GM10248 (cell line): ENCODE measurements around the gene ECPAS.

Source experiments
- CTCF ChIA-PET: fragments of 300-600 bp; sonication (Branson Sonifier 250); formaldehyde crosslinking; extraction: SDS; loops from one replicate; lab custom pipeline; 2021; ENCODE audit warnings: antibody characterized with exemption; lab: Yijun Ruan, JAX
- POLR2A ChIA-PET: fragments of 350-650 bp; sonication (Branson Sonifier 250); formaldehyde crosslinking; extraction: SDS; loops from one replicate; lab custom pipeline; 2020; ENCODE audit warnings: antibody characterized with exemption; lab: Yijun Ruan, JAX
- DNase-seq: peaks from one replicate; pipeline ENCODE4 v3.0.0; 2012; ENCODE audit errors: extremely low spot score
- TF ChIP-seq, protein P1 (sequence below): IDR thresholded peaks from 2 replicates; pipeline ENCODE4 v1.5.1; 2012; ENCODE audit warnings: mild to moderate bottlenecking, low read depth; ENCODE audit errors: extremely low read depth, missing control alignments, control extremely low read depth

Gene ECPAS

DNA sequence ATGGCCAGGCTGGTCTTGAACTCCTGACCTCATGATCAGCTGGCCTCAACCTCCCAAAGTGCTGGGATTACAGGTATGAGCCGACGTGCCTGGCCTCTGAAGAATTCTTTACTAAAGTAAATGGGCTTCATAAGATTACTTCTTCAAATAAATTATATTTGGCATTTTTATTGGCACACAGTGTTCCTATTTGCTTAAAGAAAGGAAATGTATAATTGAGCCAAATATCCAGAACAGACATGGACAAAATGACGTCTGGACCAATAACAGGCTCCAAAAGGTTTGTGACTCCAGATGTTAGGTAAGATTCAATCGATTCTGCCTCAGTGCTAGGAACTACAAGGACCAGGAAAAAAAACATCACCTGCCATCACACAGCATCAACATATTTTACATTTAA lies 40.7 kb downstream of the ECPAS start:
- ChIA-PET CTCF (no interaction called here), POLR2A (no interaction called here)
- DNase-seq, result no peak
- TF ChIP-seq, protein P1, sequence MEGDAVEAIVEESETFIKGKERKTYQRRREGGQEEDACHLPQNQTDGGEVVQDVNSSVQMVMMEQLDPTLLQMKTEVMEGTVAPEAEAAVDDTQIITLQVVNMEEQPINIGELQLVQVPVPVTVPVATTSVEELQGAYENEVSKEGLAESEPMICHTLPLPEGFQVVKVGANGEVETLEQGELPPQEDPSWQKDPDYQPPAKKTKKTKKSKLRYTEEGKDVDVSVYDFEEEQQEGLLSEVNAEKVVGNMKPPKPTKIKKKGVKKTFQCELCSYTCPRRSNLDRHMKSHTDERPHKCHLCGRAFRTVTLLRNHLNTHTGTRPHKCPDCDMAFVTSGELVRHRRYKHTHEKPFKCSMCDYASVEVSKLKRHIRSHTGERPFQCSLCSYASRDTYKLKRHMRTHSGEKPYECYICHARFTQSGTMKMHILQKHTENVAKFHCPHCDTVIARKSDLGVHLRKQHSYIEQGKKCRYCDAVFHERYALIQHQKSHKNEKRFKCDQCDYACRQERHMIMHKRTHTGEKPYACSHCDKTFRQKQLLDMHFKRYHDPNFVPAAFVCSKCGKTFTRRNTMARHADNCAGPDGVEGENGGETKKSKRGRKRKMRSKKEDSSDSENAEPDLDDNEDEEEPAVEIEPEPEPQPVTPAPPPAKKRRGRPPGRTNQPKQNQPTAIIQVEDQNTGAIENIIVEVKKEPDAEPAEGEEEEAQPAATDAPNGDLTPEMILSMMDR, result no peak

DNA sequence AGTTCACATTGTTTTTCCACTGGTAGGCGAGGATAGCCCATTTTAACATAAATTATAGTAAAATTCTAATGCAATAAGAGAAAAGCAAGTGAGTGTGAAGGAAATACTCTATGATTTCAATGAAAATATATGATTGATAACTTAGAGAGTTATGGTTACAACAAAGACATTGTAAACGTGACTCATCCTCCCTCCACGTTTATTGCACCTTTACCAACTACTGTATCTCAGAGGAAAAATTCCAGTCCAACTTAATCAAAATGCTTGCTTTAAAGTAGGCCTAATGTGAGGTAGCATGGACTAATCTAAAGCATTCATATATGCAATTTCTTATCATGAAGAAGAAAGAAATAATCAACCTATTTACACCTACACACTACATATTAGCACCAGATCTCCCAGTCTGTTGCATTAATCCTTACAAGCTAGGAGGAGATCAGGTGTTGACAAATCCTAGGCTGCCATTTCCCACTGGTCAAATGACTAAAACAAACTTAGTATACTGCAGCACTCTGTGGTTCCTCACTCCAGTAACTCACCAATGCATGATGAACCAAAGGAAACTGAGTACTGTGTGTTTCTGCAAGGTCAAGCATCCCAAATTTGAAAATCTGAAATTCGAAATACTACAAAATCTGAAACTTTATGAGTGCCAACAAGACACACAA lies 41.7 kb downstream of the ECPAS start:
- POLR2A ChIA-PET, result no interaction called here
- CTCF ChIA-PET, result no interaction called here
- no peak for DNase-seq

DNA sequence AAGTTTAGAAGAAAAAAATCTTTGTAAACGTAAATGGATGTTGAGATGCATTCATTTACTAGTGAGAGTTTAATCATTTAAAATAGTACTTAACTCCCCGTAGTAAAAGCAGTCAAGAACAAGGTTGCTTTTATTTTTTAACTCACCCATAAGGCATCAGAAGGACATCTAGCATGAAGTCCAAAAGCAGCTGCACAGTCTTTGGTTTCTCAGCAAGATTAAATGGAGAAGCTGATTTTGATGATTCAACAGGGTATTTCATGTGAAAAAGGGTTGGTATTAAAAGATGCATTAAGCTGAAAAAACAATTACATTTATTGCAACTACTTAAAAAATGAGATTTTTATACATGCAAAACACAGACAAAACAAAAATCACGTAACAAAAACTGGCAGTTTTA lies 44.0 kb downstream of the ECPAS start:
- ChIA-PET POLR2A (no interaction called here), CTCF (interaction anchor here (1.0 to 1.1 kb wide), 3 partner anchors 12 to 21 kb away, joined by 3 to 4 read pairs (median 3); no protein-coding TSS in a partner anchor)
- DNase-seq, result no peak
- TF ChIP-seq, protein P1, result no peak

More for the DNA sequence above, 41.7 kb downstream of the ECPAS start:
- TF ChIP-seq, protein P1, result no peak

DNA sequence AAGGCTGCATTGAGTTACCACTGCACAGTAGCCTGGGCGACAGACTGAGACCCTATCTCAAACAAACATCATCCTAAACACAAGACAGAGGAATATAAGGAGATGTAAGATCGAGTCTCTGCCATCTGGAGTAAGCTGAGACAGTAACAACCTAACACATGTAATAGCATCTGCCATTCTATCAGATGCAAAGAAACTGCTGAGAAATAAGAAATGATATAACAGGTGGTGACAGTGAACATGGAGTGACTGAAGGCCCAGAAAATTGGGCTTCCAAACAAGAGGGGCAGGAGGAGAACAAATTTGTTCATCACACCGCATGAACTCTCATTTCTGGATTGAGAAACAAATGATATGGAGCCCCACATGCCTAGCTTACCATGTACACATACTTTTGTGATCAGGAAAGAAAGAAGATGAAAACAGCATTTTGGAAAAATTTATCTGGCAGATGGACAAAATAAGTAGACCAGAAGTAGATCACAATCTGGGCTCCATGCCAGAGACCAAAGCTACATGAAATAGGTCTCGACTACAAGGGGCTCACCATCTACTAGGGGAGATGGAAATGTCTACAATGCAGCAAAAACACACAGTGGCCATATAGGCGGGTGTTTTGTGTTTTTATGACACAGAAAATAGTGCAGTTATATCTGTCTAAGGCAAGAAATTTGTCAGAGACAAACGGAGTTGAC lies 45.5 kb downstream of the ECPAS start:
- TF ChIP-seq, protein P1, result no peak
- DNase-seq, result no peak
- CTCF ChIA-PET, result no interaction called here
- POLR2A ChIA-PET, result no interaction called here

DNA sequence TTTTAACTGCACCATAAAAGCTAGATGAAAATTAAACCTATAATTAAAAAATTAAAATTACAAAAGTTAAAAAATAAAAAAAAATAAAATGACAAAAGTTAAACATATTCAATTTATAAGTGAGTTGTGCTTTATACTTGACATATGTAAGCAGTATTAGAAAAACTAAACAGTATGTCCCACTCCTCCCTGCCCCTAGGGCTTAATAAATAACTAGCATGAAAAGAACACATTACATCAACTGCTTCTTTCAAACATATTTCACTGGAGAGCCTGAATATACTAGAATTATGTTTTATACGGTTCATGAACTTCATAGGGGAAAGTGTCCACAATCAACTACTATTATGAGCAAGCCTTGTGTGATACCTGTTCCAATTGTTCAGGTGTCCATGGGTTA lies 47.6 kb downstream of the ECPAS start:
- TF ChIP-seq, protein P1, result no peak
- POLR2A ChIA-PET, result no interaction called here
- CTCF ChIA-PET, result interaction anchor here (0.6 kb wide), 1 partner anchor 10 kb away, joined by 3 read pairs; no protein-coding TSS in a partner anchor

DNA sequence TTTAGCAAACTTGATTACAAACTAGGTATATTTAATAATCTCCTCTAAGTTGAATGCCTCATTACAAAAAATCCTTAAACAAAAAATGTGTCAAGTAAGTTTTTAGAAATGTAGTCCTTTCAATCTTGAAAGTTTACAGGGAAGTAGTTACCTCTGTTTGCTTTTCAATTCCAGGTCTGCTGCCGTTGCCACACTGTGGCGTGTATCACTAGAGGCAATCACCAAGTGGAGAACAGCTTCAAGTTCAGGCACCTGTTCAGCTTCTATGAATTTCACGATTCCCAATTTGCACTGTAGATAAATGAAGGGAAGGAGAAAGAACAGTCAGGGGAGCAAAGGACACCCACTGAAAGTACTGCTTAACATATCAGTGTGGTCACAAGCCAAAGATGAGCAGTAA lies 51.1 kb downstream of the ECPAS start:
- CTCF ChIA-PET, result interaction anchor here (0.9 kb wide), 1 partner anchor 13 kb away, joined by 4 read pairs; no protein-coding TSS in a partner anchor
- DNase-seq, result no peak
- TF ChIP-seq, protein P1, result no peak
- POLR2A ChIA-PET, result no interaction called here

More for the DNA sequence above, 47.6 kb downstream of the ECPAS start:
- DNase-seq, result no peak
